ENCODE measurements around the gene SHLD1. TPM values are rescaled to one million over a fixed set of nuclear protein-coding genes. Genes with fewer than 3 reads are reported as not detected.
A peak's percentile ranks its signal among the peaks of the same experiment; 100 is the strongest.
"Not testable (repeated sequence)": the region's sequence is repeated elsewhere in the genome, so short reads cannot be mapped to it uniquely, and the experiment has no call there.

SHLD1 gene
- total RNA-seq, 1 donor, result 4.0 TPM

DNA sequence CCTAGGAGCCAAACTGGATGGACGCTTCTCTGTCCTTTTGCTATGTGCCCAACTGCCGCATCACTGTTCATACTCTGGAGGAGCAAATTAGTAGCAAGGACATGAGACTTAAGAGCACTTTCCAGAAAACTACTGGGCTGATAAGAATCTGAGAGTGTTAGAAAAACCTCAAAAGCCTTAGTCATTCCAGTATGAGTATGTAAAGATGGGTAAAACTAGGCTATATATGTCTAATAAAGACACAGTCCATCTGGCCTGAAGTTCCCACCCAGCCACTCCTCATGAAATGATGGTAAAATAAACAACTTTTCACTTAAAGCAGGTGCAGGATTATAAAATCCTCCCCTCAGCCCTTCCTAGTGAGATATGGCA lies 30.6 kb downstream of the SHLD1 start:
- DNase-seq (ENCODE audit: low read depth in 2 of 3, low spot score in 2 of 3), result no peak

DNA sequence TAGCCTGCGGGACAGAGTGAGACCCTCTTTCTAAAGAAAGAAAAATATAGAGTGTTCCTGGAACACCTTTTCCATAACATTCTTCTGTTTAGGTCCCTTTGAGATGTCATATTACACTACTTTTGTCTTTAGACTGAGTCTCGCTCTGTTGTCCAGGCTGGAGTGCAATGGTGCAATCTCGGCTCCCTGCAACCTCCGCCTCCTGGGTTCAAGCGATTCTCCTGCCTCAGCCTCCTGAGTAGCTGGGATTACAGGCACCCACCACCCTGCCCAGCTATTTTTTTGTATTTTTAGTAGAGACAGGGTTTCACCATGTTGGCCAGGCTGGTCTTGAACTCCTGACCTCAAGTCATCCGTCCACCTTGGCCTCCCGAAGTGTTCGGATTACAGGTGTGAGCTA lies 31.2 kb downstream of the SHLD1 start:
- not testable (repeated sequence) for DNase-seq (ENCODE audit: low read depth in 2 of 3, low spot score in 2 of 3)

DNA sequence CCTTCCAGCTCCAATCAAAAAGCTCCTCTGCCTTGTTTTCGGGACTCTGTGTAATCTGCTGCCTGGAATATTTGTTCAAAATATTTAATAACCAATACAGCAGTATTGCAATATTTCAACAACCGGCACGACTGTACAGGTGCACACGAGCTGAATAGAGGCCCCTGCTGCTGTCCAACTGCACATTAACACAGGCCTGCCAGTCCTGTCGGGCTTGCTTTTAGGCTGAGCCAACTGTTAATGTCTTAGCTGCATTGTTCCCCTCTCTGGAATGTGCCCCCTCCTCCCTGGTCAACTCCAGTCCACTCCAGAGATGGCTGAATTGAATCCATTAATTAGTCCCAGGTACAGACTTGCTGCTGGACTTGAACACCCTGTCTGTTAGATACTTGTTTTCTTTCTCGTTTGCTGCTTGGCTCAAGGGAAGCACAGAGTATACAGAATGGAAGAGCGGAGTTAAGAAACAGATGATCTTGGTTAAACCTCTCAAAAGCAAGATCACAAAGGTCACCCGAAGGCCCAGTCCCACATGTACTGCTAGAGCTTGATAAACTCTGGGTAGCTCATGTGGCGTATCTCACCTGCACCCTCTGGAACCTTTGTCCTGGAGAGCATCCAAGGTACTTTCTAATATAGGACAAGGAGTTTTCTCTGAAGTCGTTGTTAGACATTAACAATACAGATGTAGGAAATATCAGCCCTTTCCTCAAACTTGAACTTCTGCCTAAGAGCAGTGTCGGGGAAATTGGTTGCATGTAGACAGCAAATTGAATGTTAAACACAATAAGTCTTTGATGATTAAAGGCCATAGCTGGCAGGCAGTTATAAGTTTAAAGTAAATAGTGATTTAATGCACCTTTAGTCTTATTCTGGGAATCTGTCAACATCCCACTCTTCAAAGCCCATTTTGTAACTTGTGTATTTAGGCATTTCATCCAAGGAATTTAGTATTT lies 31.9 kb downstream of the SHLD1 start:
- no peak for DNase-seq (ENCODE audit: low read depth in 2 of 3, low spot score in 2 of 3)

DNA sequence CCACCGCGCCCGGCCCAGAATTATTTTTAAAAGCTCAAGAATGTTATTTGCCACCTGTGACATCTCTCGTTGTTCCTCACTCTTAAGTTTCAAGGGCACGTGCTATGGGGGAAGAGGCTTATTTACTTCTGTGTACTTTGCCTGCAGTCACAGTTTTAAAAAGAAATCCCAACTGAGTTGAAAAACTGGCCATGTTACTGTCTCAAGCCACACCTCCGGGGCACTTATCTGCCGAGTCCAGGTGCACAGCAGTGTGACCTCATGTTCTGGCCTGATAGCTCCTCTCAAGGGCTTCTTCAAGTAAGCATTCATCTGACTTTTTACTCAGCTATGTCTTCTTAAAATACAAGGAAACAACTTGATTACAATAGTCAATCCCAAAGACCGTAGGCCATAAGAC lies 34.5 kb downstream of the SHLD1 start:
- DNase-seq (ENCODE audit: low read depth in 2 of 3, low spot score in 2 of 3), result peak in 1 of 3 donors; percentile 14

DNA sequence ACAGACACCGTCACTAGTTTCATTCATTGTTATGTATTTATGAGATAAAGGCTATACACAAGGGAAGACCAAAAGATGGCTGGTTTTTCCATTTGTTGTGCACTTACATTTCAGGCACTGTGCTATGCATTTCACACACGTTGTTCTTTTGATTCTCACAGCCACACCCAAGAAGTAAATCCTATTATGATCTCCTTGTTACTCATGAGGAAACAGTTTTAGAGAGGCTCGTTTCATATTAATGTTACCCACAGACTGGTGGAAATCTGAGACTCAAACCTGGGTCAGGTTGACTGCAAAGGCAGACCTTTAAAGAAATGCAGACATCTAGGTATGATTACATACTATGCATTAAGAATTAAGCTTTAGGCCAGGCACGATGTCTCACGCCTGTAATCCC lies 34.9 kb downstream of the SHLD1 start:
- no peak for DNase-seq (ENCODE audit: low read depth in 2 of 3, low spot score in 2 of 3)

DNA sequence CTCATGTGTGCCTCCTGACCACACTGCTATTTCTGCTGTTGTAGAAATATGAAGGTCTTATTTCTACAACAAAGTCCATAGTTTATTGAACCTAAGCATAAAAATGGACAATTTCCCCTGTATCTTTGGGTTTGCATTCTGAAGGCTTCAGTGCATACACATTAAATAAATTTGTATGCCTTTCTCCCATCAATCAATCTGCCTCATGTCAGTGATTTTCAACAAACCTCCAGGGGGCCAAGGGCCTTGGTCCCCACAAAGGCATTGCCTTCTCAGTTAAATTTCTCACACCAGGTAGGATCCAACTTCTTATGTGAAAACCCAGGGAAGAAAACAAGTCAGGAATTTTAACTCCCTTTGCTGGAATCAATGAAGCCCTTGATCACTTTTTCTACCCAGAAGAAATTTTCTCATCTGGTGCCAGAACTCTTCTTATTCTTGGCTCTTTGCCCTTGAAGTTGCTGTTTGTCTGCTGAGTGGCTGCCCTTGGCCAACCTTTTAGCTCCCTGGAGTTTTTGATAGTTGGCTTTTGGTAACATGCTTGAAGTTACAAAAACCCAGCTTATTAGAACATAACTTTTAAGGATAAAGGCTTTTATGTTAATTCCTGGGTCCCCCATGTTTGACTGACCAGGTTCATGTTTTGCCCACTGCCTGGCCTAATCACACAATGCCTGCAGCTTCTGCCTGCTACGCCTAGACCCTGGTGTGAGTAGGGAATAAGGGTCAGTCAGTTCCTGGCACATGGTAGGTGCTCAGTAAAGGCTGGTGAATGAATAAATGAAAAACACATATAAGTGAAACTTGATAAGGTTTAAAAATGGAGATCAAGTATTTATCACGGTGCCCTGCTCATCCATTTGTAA lies 37.0 kb downstream of the SHLD1 start:
- DNase-seq (ENCODE audit: low read depth in 2 of 3, low spot score in 2 of 3), result no peak

DNA sequence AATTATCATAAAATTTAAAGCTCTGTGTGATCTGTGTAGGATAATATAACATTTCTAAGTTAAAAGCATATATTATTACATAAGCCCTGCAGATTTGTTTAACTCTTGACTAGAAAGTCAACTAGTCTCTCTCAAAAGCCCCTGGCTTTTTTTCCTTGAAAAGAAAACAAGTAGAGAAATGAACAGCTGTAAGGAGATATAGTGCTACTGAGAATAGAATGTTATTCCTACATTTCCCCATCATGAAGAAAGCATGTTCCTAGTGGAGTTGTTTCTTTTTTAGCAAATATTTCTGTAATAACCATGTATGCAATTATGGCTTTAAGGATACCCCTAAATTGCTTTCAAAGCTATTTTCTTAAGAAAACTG lies 37.6 kb downstream of the SHLD1 start:
- DNase-seq (ENCODE audit: low read depth in 2 of 3, low spot score in 2 of 3), result no peak

DNA sequence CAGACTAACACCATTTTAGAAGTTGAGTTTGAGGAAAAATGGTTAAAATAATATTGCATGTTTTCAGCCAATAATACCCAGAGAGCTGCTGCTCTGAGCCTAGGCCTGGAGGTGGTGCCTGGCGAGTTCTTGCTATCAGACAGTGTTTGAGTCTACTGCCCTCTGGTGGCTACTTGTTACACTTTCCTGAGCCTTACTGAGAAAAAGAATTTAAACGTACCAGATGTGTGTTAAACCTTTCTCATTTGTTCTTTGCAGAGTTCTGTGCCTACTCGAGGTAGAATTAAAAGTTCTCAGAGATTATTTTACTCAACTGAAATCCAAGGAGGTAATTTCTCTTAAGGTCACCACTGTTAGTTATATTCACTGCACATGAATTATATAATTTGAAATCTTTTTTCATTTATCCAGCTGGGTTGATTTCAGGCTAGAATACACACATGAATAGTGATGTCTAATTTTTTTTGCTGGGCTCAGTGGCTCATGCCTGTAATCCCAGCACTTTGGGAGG lies 38.2 kb downstream of the SHLD1 start:
- DNase-seq (ENCODE audit: low read depth in 2 of 3, low spot score in 2 of 3), result peak; percentile 52 to 91 (median 82)

DNA sequence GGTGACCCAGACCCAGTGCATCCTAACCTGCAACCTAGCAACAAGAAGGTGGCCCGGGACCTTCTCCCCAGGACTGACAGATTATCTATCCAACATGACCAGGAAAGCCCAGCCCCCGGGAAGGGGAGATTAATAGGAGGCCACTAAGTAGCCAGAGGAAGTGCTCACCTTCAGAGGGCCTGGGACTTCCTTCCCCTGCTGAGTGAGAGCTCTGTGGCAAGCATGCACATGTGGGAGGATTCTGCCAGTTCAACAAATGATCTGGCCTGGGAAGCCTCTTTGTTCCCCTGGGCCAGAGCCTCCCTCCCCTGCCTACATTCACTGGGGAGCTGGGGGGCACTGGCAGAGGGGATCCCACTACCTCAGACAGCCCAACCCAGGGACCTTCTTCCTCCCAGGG lies 39.6 kb downstream of the SHLD1 start:
- DNase-seq (ENCODE audit: low read depth in 2 of 3, low spot score in 2 of 3), result no peak

DNA sequence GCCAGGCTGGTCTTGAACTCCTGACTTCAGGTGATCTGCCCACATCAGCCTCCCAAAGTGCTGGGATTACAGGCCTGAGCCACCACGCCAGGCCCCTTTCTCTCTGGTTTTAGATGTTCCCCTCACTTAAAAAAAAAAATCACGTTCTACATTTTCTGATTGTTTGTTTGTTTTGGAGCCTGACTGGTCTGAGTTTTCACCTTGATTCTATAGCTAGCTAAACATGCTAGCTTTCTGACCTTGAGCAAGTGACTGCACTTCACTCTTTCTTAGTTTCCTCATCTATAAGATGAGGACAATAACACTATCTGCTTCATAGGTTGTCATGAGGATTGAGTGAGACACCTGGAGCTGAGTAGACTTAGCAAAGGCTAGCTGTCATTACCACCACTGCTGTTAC lies 43.7 kb downstream of the SHLD1 start:
- DNase-seq (ENCODE audit: low read depth in 2 of 3, low spot score in 2 of 3), result no peak

DNA sequence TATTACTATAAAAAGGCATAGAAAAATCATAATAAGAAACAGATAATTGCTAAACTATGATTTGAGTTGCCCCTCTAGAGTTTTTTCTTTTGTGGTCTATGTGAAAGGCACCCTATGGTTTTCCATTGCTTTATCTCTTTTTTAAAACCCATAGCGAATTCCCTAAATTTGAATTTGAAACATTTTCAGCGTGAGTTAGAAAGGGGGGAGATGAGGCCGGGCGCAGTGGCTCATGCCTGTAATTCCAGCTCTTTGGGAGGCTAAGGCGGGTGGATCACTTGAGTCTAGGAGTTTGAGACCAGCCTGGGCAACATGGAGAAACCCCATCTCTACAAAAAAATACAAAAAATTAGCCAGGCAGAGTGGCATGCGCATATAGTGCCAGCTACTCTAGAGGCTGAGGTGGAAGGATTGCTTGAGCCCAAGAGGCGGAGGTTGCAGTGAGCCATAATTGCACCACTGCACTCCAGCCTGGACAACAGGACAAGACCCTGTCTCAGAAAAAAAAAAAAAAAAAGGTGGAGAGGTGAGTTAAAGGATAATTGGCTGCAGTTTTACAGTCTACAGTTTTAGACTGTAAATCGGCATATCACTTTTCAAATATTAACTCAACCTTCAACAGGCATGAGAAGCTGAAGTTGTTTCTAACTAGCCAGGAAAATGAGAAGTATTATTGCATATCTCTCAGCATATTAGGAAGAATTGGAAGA lies 46.3 kb downstream of the SHLD1 start:
- DNase-seq (ENCODE audit: low read depth in 2 of 3, low spot score in 2 of 3), result no peak

DNA sequence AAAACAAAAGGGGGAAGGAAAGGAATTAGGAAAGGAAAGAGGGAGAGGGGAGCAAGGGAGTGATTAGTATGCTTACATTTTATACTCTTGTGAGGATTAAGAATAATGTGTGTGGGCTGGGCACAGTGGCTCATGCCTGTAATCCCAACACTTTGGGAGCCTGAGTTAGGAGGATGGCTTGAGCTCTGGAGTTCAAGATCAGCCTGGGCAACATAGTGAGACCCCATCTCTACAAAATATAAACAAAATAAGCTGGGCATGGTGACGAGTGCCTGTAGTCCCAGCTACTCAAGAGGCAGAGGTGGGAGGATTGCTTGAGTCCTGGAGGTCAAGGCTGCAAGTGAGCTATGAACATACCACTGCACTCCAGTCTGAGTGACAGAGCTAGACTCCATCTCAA lies 47.0 kb downstream of the SHLD1 start:
- no peak for DNase-seq (ENCODE audit: low read depth in 2 of 3, low spot score in 2 of 3)

DNA sequence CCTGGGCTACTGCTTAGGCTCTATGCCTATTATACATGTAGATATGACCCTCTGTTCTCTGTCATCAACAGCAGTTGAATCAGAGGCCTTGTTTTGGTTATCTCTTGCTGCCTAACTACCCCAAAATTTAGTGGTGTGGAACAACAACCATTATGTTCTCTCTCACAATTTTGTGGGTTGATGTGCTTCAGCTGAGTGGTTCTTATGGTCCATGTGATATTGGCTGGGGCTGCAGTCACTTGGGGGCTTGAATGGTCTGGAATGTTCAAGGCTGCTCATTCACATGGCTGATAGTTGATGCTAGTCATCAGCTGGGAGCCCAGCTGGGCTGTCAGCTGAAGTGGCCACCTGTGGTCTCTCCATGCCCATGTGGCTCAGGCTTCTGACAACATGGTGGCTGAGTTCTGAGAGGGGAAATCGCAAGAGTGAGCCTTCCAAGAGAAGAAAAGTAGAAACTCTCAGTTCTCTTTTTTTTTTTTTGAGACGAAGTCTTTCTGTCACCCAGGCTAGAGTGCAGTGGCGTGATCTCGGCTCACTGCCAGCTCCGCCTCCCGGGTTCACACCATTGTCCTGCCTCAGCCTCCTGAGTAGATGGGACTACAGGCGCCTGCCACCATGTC lies 47.8 kb downstream of the SHLD1 start:
- no peak for DNase-seq (ENCODE audit: low read depth in 2 of 3, low spot score in 2 of 3)

DNA sequence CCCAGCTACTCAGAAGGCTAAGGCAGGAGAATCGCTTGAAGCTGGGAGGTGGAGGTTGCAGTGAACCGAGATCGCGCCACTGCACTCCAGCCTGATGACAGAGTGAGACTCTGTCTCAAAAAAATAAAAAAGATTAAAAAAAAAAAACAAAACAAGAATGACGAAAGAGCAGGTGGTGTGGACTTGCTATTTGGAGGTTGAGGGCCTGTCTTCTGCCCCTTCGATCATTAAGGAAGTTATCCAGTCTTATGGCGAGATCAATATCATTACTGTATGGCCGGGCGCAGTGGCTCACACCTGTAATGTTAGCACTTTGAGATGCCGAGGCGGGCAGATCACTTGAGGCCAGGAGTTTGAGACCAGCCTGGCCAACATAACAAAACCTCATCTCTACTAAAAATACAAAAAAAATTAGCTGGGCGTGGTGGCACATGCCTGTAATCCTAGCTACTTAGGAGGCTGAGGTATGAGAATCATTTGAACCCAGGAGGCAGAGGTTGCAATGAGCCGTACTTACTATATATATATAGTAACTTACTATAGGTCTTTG lies 53.6 kb downstream of the SHLD1 start:
- not testable (repeated sequence) for DNase-seq (ENCODE audit: low read depth in 2 of 3, low spot score in 2 of 3)

DNA sequence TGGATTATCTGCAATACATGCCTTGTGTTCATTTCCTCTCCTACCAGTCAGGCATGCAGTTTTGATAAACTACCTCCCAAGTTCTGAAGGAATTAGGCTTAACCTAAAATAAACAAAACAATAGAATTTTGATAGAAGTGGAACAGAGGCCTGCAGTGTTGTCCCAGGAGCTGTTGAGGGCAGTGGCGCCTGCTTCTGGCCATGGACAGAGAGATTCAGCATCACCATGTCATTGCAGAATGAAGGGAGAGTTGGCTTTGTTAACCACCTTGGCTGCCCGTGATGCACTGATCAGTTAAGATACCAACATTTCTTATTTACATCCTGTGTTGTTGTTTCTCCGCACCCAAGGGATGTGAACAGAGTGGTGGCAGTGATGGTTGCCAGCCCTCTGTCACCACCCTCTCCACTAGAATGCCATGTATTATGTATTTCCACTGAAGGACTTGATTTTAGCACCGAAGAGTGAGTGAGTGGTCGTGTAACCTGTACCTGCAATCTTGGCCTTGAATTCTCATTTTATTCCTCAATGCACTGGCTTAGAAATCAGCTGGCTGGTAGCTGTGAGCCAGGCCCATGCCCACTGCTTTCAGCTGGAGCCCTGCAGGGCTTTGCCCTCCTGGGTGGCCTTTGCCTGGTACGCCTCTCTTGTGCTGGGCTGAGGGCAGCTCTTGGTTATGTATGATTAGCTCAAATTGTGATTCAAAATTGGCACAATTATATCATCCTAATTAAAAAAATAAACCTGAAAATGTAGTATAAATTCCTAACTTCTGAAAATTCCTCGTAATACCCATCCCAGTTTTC lies 56.5 kb downstream of the SHLD1 start:
- no peak for DNase-seq (ENCODE audit: low read depth in 2 of 3, low spot score in 2 of 3)

DNA sequence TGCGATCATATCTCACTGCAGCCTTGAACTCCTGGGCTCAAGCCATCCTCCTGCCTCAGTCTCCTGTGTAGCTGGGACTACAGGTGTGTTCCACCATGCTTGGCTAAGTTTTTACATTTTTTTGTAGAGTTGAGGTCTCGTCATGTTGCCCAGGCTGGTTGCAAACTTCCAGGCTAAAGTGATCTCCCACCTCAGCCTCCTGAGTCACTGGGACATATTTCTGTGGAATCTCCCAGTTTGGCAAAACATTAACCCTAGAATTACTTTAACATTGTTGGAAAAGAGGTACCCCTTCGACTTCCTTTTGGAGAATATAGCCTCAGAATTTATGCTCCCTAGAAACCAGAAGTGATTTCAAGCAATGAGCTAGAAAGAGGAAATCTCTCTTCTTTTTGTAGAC lies 57.2 kb downstream of the SHLD1 start:
- DNase-seq (ENCODE audit: low read depth in 2 of 3, low spot score in 2 of 3), result no peak

DNA sequence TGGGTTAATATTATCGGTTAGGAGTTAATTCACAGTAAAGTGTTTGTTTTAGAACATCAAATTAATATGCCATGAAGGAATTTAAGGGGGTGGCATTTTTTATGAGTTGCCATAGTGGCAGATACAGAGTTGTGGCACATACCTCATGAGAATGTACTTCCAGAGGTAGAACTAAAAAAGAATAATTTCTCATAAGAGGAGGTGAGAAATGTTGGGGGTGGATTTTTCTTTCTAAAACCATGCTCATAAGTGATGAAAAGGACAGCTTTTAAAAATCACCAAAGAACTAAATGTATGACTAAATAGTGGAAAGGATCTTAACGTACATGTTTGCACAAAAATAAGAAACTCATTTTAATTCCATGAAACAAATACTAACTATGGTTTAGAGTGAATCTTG lies 58.7 kb downstream of the SHLD1 start:
- no peak for DNase-seq (ENCODE audit: low read depth in 2 of 3, low spot score in 2 of 3)

DNA sequence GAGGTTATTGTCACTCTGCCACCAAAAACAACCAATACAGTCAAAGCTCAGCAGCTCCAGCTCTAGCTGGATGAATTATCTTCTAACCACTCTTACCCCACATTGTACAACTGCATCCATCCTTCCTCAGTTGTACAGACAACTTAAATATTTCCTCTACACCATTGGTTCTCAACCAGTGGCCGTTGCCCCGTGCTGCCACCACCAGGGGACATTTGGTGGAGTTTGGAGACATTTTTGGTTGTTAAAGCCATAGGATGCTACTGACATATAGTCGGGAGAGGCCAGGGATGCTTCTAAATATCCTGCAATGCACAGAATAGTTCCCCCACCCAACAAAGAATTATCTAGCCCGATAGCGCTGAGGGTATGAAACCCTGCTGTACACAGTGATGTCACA lies 59.3 kb downstream of the SHLD1 start:
- DNase-seq (ENCODE audit: low read depth in 2 of 3, low spot score in 2 of 3), result no peak

DNA sequence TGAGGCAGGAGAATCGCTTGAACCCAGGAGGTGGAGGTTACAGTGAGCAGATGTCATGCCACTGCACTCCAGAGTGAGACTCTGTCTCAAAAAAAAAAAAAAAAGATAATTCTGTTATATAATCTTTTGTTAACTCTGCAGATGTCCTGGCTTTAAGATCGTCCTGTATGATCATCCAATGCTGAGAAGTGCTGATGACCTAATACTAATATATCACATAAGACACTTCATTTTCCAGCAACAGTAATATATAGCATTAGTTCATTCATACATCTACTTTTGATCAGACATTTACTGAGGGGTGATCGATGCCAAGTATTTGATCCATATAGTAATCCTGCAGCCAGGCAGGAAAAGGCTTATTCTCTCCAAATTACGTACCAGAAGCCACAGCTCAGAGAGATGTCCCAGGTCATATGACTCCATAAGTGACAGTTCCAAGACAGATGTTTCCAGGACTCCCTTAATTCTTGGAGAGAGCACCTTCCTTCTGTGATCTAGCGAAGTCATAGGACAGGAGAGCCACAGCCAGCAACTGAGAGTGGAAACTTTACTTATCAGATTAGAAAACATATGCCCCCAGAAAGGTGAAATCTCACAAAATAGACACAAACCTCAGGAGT lies 60.7 kb downstream of the SHLD1 start:
- no peak for DNase-seq (ENCODE audit: low read depth in 2 of 3, low spot score in 2 of 3)
